GM12892 (cell line): Measurements from ENCODE around the gene WT1.

Experiments
- POLR2A ChIP-seq: IDR thresholded peaks from 2 replicates; pipeline ENCODE4 v1.6.1; 2011; ENCODE audit warnings: low read depth, low read length, control low read depth
- POLR2AphosphoS5 ChIP-seq: IDR thresholded peaks from 2 replicates; pipeline ENCODE4 v1.6.1; 2011; ENCODE audit warnings: low read depth, low read length, control low read depth
- TAF1 ChIP-seq: IDR thresholded peaks from 2 replicates; pipeline ENCODE4 v1.6.1; 2011; ENCODE audit warnings: low read depth, mild to moderate bottlenecking, control low read depth, low read length, borderline replicate concordance

GRCh38 chr11:32447252-32447651 is 11.9 kb upstream of the WT1 start:
- TF ChIP-seq POLR2AphosphoS5 = no peak
- TF ChIP-seq TAF1 = no peak
- TF ChIP-seq POLR2A = no peak
